Choroid plexus epithelial cell (primary cell): ENCODE results near the gene RAB1B.

Experiments
- DNase-seq: peaks from one replicate; pipeline ENCODE4 v3.0.0-alpha.2; 2010; ENCODE audit warnings: low read depth
- H3K4me3 ChIP-seq: 2 replicates; pipeline ENCODE4 v1.5.1; 2011; ENCODE audit warnings: low read depth, mild to moderate bottlenecking, control low read depth, low read length, moderate library complexity
- CTCF ChIP-seq: conservative IDR thresholded peaks from 2 replicates; pipeline ENCODE4 v1.5.1; 2011; ENCODE audit warnings: low read depth, mild to moderate bottlenecking, control low read depth, inconsistent platforms, low read length, moderate library complexity

The RAB1B gene

GRCh38 chr11:66230156-66230555 lies 38.3 kb upstream of the RAB1B start:
- DNase-seq = no peak
- TF ChIP-seq CTCF = no peak
- H3K4me3 ChIP-seq = no peak overlapping the region

GRCh38 chr11:66230978-66231377 lies 37.5 kb upstream of the RAB1B start:
- no peak for DNase-seq
- H3K4me3 ChIP-seq = no peak overlapping the region
- no peak for TF ChIP-seq CTCF

GRCh38 chr11:66231561-66231960 lies 36.9 kb upstream of the RAB1B start:
- no peak for TF ChIP-seq CTCF
- no peak overlapping the region for H3K4me3 ChIP-seq
- no peak for DNase-seq

- DNase-seq = no peak
- H3K4me3 ChIP-seq = no peak overlapping the region
- no peak for TF ChIP-seq CTCF
Measured at GRCh38 chr11:66232769-66233168, 35.7 kb upstream of the RAB1B start.

- no peak for DNase-seq
- H3K4me3 ChIP-seq = no peak overlapping the region
- no peak for TF ChIP-seq CTCF
Measured at GRCh38 chr11:66233301-66233700, 35.1 kb upstream of the RAB1B start.

GRCh38 chr11:66235141-66235540 lies 33.3 kb upstream of the RAB1B start:
- H3K4me3 ChIP-seq = no peak overlapping the region
- TF ChIP-seq CTCF = no peak
- no peak for DNase-seq

GRCh38 chr11:66237867-66238266 lies 30.6 kb upstream of the RAB1B start:
- no peak overlapping the region for H3K4me3 ChIP-seq
- no peak for TF ChIP-seq CTCF
- DNase-seq = no peak
